ENCODE data around the gene ALK.

GRCh38 chr2:29775937-29776336 is 145.4 kb downstream of the ALK start:
- TF ChIP-seq CTCF (conservative IDR thresholded peaks at IDR 0.05) = no peak
- TF ChIP-seq ZFX (IDR thresholded peaks at IDR 0.05) = no peak
